ENCODE results near the gene ZBED6. TPM values are rescaled to one million over a fixed set of nuclear protein-coding genes. Genes with fewer than 3 reads are reported as not detected.

Gene ZBED6
- total and polyA plus RNA-seq, 9 of the 15 experiments (the other 6 are each of a cell fraction or from before 2014, with no cell fraction given), result 0.21 to 16.6 (median 5.0) TPM

DNA sequence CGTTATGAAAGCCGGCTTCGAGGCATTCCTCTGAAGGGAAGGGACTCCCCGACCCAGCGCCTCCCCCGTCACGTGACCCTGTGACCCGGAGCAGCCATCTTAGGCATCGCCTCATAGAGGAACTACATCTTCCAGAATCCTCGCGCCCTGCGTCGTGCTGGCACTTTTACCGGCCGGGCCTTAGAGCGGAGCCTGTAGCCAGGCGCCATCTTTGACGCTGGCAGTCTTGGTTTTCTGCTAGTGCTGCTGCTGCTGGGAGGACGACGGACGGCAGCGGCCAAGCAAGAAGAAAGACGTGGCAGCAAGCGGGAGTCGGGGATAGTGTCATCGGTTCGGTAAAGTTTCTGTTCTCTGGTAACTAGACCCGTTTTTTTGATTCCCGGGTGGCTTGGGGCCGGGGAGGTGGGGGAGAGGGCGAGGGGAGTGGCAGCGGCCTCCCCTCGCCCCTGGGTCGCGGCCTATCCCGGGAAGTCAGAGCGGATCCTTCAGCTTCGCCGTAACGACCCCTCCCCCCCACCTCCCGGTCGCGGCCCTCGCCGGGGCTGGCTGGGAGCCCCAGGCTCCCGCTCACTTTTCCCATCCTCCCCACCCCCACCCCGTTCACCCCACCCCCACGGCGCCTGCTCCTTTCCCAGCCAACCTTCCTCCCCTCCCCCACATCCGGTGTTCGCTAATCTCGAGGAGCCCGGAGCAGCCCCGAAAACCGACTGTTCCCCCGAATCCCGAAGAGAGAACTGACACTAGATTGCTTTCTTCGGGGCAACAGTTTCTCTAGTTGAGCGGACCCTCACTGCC, at the start of gene ZBED6, which contains the start of gene ZC3H11A (continued):
- no peak for TF ChIP-seq ZC3H8 (IDR thresholded peaks at IDR 0.05)
- TF ChIP-seq, protein P1, sequence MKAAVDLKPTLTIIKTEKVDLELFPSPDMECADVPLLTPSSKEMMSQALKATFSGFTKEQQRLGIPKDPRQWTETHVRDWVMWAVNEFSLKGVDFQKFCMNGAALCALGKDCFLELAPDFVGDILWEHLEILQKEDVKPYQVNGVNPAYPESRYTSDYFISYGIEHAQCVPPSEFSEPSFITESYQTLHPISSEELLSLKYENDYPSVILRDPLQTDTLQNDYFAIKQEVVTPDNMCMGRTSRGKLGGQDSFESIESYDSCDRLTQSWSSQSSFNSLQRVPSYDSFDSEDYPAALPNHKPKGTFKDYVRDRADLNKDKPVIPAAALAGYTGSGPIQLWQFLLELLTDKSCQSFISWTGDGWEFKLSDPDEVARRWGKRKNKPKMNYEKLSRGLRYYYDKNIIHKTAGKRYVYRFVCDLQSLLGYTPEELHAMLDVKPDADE (conservative IDR thresholded peaks at IDR 0.05; ENCODE audit: control insufficient read depth, low read depth, low read length), result peak; percentile 96
- 0 out of 2 replicates have a peak, but pooled peaks have one; percentile 8 for TF ChIP-seq ZSCAN32 (CRISPR knock-in tag; IDR thresholded peaks at IDR 0.05)
- TF ChIP-seq CHD4 (IDR thresholded peaks at IDR 0.05; ENCODE audit: insufficient read depth, insufficient replicate concordance, low read depth, low read length, poor library complexity, severe bottlenecking), result no peak
- TF ChIP-seq, protein P2, sequence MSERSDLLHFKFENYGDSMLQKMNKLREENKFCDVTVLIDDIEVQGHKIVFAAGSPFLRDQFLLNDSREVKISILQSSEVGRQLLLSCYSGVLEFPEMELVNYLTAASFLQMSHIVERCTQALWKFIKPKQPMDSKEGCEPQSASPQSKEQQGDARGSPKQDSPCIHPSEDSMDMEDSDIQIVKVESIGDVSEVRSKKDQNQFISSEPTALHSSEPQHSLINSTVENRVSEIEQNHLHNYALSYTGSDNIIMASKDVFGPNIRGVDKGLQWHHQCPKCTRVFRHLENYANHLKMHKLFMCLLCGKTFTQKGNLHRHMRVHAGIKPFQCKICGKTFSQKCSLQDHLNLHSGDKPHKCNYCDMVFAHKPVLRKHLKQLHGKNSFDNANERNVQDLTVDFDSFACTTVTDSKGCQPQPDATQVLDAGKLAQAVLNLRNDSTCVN (CRISPR knock-in tag; IDR thresholded peaks at IDR 0.05), result no peak
- peak; percentile 100 for TF ChIP-seq TOE1 (IDR thresholded peaks at IDR 0.05; ENCODE audit: borderline replicate concordance)
- TF ChIP-seq TOE1 (CRISPR knock-in tag; IDR thresholded peaks at IDR 0.05; ENCODE audit: borderline replicate concordance, low read depth), result no peak
- TF ChIP-seq L3MBTL2 (IDR thresholded peaks at IDR 0.05), result peak; percentile 99
- peak; percentile 96 for TF ChIP-seq CBFA2T2 (conservative IDR thresholded peaks at IDR 0.05)
- TF ChIP-seq, protein P3, sequence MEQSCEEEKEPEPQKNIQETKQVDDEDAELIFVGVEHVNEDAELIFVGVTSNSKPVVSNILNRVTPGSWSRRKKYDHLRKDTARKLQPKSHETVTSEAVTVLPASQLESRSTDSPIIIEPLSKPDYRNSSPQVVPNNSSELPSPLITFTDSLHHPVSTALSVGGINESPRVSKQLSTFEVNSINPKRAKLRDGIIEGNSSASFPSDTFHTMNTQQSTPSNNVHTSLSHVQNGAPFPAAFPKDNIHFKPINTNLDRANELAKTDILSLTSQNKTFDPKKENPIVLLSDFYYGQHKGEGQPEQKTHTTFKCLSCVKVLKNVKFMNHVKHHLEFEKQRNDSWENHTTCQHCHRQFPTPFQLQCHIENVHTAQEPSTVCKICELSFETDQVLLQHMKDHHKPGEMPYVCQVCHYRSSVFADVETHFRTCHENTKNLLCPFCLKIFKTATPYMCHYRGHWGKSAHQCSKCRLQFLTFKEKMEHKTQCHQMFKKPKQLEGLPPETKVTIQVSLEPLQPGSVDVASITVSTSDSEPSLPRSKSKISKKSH (CRISPR knock-in tag; IDR thresholded peaks at IDR 0.05), result no peak
- peak; percentile 87 for TF ChIP-seq TAF1 (IDR thresholded peaks at IDR 0.05; ENCODE audit: control insufficient read depth, extremely low read depth, insufficient read depth, low read length, severe bottlenecking)
- TF ChIP-seq NELFE (IDR thresholded peaks at IDR 0.05; ENCODE audit: insufficient read depth, insufficient read length), result no peak
- no peak for TF ChIP-seq PTBP1 (IDR thresholded peaks at IDR 0.05; ENCODE audit: low read depth, low read length)
- no peak for TF ChIP-seq SREBF2 (CRISPR knock-in tag; IDR thresholded peaks at IDR 0.05)
- peak; percentile 26 to 60; a peak in 2 of 4 replicates for TF ChIP-seq TRIM24 (IDR thresholded peaks at IDR 0.05)
- no peak for TF ChIP-seq NFATC3 (IDR thresholded peaks at IDR 0.05)
- TF ChIP-seq, protein P4, sequence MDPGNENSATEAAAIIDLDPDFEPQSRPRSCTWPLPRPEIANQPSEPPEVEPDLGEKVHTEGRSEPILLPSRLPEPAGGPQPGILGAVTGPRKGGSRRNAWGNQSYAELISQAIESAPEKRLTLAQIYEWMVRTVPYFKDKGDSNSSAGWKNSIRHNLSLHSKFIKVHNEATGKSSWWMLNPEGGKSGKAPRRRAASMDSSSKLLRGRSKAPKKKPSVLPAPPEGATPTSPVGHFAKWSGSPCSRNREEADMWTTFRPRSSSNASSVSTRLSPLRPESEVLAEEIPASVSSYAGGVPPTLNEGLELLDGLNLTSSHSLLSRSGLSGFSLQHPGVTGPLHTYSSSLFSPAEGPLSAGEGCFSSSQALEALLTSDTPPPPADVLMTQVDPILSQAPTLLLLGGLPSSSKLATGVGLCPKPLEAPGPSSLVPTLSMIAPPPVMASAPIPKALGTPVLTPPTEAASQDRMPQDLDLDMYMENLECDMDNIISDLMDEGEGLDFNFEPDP (CRISPR knock-in tag; IDR thresholded peaks at IDR 0.05), result no peak
- peak; percentile 98 for TF ChIP-seq KLF1 (tag; IDR thresholded peaks at IDR 0.05)
- TF ChIP-seq MECOM (CRISPR knock-in tag; IDR thresholded peaks at IDR 0.05), result no peak; the same call in 1 of the 2 replicates
- 0 out of 3 replicates have a peak, but pooled peaks of 1 of the 2 experiments have one; percentile 27 for TF ChIP-seq CBX3 (IDR thresholded peaks at IDR 0.05; ENCODE audit: borderline replicate concordance in 1 of 2, low read length in 2 of 2)
- TF ChIP-seq TRIM28 (IDR thresholded peaks at IDR 0.05), result no peak; the same call in 1 of the 2 replicates
- TF ChIP-seq ZNF253 (CRISPR knock-in tag; conservative IDR thresholded peaks at IDR 0.05), result no peak
- TF ChIP-seq NFXL1 (CRISPR knock-in tag; IDR thresholded peaks at IDR 0.05), result no peak

Data from K562 (cell line).